Fibroblast of the conjunctiva (primary cell): ENCODE data around the gene NSD1.

Source experiments
- DNase-seq: peaks from one replicate; pipeline ENCODE4 v3.0.0-alpha.2; 2010; ENCODE audit warnings: low read depth

Gene NSD1

DNA sequence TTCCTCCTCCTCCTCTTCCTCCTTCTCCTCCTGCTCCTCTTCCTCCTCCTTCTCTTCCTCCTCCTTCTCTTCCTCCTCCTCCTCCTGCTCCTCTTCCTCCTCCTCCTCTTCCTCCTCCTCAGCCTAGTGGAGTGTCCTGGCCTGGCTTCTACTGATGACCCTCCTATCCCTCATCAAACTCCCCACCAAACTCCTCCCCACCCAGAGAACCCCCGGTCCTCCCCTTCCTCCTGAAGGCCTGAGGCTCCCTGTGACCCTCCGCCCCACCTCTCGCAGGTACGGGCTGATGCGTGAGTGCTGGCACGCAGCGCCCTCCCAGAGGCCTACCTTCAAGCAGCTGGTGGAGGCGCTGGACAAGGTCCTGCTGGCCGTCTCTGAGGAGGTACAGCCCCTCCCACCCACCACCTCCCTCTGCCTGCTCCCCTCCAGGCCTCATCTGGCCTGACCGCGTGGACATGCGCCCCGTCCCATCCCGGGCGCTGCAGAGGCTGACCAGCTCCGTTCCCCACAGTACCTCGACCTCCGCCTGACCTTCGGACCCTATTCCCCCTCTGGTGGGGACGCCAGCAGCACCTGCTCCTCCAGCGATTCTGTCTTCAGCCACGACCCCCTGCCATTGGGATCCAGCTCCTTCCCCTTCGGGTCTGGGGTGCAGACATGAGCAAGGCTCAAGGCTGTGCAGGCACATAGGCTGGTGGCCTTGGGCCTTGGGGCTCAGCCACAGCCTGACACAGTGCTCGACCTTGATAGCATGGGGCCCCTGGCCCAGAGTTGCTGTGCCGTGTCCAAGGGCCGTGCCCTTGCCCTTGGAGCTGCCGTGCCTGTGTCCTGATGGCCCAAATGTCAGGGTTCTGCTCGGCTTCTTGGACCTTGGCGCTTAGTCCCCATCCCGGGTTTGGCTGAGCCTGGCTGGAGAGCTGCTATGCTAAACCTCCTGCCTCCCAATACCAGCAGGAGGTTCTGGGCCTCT is 36.3 kb upstream of the NSD1 start:
- DNase-seq, result no peak

DNA sequence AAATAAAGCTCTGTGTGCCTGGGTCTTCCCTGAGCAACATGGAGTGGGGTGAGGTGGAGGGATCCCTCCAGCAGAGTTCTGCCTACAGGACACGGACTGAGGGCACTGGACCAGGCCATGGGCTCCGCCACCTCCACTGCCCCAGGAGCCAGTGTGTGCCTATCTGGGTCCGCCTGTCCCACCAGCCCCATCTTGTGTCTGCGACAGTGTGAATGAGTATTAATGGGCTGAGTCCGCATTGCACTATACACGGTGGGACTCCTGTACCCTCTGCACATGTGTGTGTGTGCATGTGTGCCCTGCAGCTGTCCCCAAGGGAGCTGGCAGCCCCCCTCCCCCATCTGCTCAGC is 35.5 kb upstream of the NSD1 start:
- no peak for DNase-seq

DNA sequence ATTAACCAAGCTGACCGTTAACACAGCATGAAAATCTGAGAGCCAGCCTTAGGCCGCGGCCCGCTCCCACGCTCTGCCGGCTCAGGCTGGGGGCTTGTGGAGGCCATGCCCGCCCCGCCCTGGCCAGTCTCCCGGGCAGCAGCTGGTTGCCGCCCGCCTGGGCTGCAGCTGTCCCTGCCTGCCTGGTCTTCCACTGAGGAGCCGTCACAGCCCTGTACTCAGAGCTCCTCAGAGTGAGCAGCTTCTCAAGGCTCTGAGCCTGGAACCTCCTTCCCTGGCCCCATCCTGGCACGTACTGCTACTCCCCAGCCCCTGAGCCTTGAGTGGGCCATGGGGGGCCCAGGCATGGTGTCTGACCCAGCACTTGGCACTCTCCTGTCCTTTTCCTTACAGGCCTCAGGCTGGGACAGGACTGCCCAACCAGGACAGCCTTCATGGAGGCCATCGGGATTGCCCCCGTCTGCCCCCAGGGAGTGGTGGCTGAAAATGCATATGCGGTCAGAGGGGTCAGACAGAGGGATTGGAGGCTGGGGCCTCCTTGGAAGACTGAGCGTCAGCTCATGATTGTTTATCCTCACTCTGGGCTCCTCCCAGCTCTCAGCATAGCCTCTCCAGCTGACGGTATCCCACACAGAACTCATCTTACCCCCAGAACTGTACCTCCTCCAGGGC is 35.0 kb upstream of the NSD1 start:
- DNase-seq, result peak; percentile 12

DNA sequence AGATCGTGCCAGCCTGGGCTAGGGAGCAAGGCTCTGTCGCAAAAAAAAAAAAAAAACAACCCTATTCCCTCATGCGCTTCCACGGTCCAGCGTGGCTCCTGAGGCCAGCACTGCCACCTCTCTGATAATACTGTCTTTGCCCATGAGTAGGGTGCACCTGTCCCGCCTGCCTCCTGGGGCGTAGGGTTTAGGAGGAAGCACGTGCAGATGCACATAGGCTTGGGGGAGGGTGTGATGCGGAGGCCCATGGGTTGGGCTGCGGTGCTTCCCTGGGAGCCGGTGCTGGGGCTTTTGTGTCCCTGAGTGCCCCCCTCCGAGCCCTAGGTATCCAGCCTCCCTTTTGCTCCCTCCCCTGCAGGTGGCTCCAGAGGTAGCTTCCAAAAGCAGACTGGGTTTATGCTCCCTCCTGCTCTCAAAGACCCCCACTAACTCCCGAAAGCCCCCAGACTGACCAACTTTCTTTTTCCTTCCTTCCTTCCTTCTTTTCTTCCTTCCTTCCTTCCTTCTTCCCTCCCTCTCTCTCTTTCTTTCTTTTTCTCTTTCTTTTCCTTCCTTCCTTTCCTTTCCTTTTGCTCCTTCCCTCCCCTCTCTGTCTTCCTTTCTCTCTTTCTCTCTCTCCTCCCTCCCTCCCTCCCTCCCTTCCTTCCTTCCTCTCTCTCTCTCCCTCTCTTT is 34.0 kb upstream of the NSD1 start:
- no peak for DNase-seq

DNA sequence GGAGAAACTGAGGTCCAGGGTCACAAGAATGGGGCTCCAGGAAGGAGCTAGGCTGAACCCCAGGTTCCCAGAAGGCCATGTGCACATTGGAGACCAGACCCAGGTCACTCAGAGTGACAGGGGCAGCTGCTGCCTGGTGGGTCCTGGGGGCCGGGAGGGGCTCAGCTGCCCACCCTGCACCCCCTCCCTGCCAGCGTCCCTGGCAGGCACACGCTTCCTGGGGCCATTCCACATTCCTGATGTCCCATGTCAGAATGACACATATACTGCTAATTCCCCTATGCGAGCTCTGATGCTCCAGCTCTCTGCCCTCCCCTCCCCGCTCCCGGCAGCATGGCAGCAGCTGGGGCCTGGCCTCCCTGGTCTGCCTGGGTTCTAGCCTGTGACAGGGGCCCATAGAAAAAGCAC is 32.9 kb upstream of the NSD1 start:
- DNase-seq, result no peak

DNA sequence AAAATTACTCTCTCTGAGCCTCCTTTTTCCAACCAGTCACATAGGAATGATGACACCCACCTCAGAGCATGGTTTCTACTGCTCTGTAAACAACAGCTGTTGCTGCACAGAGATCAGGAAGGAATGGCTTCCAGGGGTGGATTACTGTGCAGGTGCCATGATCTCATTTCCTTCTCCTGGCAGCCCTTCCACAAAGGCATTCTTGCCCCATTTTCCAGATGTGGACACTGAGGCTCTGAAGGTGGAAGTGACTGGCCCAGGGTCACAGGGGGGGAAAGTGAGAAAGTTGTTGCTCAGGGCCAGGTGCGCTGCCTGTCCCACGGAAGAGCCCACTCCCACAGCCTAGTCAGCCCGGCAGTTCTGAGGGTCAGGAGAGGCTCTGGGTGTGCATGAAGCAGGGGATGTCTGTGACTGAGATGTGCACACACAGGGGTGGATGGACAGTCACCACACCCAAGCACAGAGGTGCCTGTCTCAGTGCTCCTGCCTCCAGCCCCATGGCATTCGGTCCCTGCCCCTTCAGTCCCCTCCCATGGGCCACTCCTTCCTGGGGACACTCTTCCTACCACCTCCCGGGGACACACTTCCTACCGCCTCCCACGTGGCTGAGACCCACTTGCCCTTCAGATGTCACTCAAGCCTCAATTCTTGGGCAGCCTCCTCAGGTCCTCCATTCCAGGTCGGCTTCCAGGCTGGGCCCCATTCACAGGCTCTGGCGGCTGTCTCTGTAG is 29.9 kb upstream of the NSD1 start:
- no peak for DNase-seq

DNA sequence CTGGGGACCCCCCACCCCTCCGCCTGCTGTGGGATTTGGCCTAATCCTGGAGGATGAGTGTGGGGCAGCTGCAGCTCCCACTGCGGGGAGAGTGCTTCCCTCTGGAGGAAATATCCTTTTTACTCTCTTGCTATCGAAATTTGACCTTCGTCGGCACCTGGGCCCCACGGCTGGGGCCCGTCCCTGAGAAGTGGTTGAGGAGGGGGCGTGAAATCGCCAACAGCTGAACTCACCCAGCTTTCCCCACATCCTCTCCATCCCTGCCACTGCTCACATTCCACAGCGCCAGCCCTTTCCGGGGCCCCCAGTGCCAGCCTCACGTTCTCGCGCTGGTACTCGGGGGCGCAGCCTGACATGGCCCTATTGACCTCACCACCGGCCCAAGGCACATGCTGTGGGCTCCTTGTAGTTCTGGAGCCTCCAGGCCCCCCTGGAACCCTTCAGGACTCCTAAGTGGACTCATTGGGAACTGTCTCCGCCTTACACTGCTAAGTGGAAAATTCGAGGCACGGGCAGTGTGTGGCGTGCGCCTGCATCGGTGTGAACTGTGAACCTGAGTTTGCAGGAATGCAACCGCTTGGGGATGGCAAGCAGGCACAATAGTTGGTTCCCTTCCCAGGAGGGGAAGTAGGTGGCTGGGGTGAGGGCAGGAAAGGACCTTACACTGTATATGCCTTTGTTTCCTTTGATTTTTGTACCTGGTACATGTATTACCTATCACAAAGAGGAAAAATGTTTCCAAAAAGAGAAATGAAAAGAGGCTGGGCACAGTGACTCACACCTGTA is 27.7 kb upstream of the NSD1 start:
- no peak for DNase-seq

DNA sequence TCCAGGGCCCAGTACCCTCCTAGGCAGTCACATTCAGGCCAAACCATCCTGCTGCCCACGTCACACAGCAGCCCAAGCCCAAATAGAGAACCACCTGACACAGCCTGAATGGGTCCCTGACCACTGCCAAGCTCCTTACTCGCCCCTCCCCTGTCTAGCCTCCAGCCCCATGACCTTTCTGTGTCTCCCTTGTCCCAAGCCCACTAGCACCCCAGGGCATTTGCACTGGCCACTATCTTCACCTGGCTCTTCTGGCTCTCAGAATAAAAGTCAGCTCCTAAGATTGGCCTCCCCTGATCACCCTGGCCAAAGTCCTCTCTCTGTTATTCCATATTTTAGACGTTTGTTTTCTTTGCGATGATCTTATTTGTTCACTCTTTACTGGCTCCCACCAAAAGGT is 26.4 kb upstream of the NSD1 start:
- no peak for DNase-seq

DNA sequence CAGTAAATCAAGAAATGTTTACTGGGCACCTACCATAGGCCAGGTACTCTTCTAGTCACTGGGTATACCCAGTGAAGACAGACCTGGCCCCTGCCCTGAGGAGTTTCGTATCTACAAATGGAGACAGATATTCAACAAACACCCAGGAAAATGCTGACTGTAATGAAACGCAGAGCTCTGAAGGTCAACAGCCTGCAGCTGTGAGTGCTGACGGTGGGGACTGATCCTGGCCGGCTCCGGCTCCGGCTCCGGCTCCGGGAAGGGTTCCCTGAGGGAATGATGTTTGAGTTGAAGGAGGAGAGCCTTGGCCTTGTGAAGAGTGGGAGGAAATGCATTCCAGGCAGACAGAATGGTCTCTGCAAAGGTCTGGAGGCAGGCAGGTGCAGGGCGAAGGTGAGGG is 23.8 kb upstream of the NSD1 start:
- DNase-seq, result no peak

DNA sequence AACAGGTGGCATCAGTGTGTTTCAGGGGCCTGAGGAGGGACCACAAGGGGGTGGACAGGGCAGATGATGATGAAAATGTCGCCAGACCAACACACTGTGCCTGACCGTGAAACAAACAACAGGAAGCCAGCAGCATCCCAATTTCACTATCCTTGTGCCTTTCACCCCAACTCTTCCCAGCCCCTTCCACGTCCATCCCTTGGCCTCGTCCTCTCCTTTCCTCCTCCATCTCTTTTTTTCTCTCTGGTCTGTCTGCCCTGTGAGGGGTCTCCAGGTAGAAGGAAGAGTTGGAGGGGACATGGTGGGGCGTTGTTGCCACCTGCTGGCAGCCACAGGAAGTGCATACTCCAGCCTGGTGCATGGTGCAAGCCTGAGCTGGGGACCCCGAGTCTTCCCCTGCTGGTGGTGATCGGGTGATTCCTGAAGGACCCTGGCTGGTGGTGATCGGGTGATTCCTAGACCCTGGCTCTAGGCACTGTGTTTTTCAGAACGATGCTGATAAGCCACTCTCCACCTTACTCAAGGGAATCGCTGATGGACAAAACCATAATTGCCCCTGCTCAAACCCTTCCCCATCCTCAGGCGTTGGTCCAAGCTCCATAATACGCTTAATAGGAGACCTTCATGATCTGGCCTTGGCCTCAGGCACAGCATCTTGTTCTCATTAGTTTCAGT is 21.7 kb upstream of the NSD1 start:
- no peak for DNase-seq

DNA sequence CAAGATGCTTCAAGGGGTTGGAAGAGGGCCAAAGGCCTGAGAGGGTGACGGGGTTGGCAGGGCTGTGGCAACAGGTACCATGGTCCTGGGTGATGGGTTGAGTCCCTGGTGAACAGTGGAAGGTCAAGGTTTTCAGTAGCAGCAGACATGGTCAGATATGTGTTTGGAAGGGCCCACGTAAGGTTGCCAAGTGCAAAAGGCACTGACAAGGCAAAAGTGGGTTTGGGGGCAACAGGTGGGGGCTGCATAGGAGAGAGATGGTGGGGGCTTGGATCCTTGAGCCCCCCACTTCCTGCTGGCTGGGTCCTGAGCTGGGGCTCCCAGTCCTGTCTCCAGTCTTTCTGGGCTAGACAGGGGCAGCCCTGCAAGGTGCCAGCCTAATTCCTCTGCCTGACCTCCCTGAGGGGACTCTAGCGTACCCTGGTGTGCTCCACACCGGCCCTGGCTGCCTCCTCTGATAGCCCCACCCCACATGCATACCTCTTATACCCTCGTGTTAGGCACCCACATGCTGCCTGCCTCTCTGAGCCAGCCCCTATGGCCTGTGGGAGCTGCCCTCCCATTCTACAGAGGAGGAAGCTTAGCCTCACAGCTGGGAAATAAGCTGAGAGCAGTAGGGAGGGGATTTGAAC is 20.9 kb upstream of the NSD1 start:
- DNase-seq, result no peak

DNA sequence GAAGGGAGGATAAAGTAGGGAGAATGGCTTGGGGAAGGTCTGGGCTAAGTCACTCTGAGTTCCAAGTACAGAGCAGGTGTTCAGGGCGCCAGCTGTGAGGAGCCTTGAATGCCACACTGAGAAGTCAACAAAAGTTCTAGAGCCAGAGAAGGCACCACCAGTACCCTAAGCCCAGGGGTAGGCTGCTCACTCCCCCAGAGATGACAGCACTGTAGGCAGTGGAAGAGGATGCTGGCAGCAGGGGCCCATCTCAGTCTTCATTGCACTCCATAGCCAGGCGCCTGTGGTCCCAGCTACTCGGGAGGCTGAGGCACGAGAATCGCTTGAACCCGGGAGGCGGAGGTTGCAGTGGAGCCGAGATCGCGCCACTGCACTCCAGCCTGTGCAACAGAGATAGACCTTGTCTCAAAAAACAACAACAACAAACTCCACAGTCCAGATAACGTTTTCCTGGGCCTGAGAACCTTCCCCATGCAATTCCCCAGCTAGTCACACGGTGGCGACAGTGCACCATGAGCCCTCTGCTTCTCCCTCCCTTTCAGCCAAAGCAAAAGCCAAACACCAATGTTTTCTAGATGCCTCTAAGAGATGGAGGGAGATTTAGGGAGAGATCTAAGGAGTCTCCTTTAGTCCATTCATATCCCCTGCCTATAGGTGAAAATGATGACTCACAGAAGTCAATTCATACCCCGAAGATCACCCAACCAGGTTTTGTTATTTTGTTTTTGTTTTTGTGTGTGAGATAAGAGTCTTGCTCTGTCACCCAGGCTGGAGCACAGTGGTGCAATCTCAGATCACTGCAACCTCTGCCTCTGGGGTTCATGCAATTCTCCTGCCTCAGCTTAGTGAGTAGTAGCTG is 19.8 kb upstream of the NSD1 start:
- peak; percentile 55 for DNase-seq

DNA sequence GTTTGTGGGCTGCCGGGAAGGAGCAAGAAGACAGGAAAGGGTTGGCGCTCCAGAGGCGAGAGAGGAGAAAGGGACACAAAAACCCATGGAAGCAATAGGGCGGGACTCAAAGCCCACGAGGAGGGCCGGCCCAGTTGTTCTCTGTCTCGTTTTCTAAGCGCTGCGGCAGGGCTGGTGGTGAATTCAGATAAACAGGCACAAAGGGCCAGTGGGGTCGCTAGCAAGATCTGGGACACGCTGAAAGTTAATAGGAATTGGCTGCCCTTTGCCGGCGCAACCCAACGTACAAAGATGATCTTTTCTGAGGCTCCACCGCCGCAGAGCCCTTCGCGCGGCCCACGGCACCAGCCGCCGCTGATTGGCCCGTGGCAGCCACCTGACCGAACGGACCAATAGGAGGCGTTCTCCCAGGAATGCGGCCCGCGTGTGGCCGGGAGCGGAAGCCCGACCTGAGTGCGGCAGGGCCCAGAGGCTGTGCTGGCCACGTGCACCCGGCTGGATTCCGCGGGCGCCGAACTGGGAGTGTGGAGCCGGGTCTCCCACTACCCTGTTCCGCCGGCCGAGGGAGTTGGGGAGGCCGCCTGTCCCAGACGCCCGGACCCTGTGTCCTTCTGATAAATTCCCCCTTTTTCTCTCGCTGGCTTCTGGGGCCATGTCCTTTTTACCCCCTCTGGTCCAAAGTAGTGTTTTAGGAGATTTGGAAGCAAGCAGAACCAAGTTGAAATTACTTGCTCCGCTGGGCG is 16.8 kb upstream of the NSD1 start:
- DNase-seq, result peak; percentile 56

DNA sequence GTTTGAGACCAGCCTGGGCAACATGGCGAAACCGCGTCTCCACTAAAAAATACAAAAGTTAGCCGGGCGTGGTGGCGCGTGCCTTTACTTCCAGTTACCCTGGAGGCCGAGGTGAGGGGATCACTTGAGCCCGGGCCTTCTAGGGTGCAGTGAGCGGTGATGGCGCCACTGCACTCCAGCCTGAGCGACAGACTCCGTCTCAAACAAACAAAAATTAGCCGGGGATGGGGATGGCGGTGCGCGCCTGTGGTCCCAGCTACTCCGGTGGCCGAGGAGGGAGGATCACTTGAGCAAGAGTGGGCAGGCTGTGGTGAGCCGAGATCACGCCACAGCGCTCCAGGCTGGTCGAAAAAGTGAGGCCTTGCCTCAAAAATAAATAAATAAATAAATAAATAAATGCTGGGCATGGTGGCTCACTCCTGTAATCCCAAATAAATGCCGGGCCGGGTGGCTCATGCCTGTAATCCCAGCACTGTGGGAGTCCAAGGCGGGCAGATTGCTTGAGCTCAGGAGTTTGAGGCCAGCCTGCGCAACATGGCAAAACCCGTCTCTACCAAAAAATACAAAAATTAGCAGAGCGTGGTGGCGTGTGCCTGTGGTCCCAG is 16.0 kb upstream of the NSD1 start:
- DNase-seq, result no peak

DNA sequence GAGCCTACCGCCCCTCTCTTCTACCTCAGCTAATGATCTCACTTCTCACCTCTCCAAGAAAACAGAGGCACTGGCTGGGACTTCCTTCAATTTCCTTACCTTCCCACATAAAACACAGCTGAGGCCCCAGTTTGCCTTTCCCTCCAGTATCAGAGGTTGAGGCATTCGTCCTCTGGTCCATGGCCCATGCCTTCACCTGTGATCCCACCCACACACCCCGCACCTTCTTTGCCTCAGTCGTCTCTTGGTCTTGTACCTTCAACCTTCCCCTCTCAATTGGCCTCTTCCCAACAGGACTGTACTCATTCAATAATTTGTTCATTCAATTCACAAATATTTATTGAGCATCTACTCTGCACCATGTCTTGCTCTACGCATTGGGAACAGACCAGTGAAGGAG is 11.0 kb upstream of the NSD1 start:
- DNase-seq, result no peak

DNA sequence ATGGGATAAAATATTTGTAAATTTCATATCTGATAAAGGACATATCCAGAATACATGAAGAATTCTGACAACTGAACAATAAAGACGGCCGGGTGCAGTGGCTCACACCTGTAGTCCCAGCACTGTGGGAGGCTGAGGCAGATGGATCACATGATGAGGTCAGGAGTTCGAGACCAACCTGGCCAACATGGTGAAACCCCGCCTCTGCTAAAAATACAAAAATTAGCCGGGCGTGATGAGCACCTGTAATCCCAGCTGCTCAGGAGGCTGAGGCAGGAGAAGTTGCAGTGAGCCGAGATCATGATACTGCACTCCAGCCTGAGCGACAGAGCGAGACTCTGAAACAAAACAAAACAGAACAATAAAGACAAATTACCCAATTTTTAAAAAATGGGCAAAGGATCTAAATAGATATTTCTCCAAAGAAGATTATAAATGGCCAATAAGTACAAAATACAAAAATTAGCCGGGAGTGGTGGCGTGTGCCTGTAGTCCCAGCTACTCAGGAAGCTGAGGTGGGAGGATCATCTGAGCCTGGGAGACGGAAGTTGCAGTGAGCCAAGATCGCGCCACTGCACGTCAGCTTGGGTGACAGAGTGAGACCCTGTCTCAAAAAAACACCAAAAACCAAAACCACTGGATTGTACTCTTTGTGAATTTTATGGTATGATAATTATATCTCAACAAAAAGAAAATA is 9.6 kb upstream of the NSD1 start:
- no peak for DNase-seq

DNA sequence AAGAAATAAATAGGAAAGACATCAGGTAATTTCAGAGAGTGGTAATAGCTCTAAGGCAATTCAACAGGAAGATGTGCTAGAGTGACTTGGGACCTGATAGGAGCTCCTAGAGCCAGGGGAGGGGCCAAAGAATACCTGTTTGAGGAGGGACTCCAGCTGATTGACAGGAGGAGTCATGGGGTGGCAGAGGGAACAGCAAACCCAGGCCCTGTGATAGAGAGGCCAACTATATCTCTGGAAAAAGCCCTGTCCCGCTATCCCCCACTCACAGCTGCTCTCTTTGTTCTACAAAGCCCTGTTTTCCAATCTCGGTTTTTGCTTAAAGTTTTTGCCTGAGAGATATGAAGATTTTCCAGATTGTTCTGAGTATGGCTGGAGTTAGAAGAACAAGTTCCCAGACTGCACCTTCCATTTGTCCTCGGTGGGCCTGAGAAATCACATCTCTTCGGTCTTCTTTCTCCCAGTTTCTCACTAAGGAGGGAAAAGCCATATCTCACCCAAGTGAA is 9.0 kb upstream of the NSD1 start:
- DNase-seq, result no peak

DNA sequence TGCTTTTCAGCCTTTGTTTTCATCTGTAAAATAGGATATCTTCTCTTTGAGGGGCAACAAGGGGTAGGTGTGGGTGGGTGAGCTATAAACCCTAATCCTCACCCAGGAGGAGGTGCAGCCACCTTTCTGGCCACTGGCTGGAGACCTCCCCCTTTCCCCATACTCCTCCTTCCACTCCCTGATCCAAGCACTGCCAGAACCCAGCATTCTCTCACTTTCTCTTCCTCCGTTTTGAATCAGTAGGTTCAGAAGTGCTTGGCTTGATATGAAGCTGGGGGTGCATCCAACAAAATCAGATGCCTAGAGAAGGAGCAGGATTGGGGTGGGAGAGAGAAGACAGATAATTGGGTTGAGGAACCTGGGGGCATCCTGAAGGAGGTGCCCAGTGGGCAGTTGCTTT is 6.8 kb upstream of the NSD1 start:
- no peak for DNase-seq
